Liver (tissue), 9 donors: ENCODE data around the gene USP49. TPM values are rescaled to one million over a fixed set of nuclear protein-coding genes. Genes with fewer than 3 reads are reported as not detected.

Experiments used
- DNase-seq: peaks from one replicate; pipeline ENCODE4 v3.0.0-alpha.2; 2017; ENCODE audit warnings: low spot score
- H3K27ac ChIP-seq, 2 donors: one replicate each; pipeline ENCODE4 v1.7.0; 2013; ENCODE audit warnings: inconsistent platforms in 2 of 2, low read length in 2 of 2, control low read depth in 1 of 2, low read depth in 1 of 2, mild to moderate bottlenecking in 1 of 2
- H3K27me3 ChIP-seq, 4 donors: one replicate each; pipeline versions ENCODE4 v1.6.1 to v1.7.0; 2013; ENCODE audit warnings: low read length in 3 of 4, inconsistent platforms in 1 of 4, mild to moderate bottlenecking in 1 of 4, moderate library complexity in 1 of 4; ENCODE audit not compliant: control insufficient read depth in 4 of 4, insufficient read depth in 4 of 4
- H3K36me3 ChIP-seq, 4 donors: one replicate each; pipeline versions ENCODE4 v1.6.1 to v1.7.0; 2013; ENCODE audit warnings: low read length in 3 of 4, mild to moderate bottlenecking in 3 of 4, low read depth in 1 of 4, moderate library complexity in 1 of 4; ENCODE audit not compliant: control insufficient read depth in 4 of 4, insufficient read depth in 3 of 4
- H3K4me1 ChIP-seq, 4 donors: one replicate each; pipeline versions ENCODE4 v1.6.1 to v1.7.0; 2013; ENCODE audit warnings: low read length in 3 of 4, mild to moderate bottlenecking in 3 of 4, moderate library complexity in 1 of 4; ENCODE audit not compliant: control insufficient read depth in 4 of 4, insufficient read depth in 4 of 4
- H3K4me3 ChIP-seq, 3 donors: one replicate each; pipeline versions ENCODE4 v1.6.1 to v1.7.0; 2013; ENCODE audit warnings: low read length in 3 of 3, control low read depth in 1 of 3, low read depth in 1 of 3, mild to moderate bottlenecking in 1 of 3
- H3K9ac ChIP-seq, 2 donors: one replicate each; pipeline ENCODE4 v1.7.0; 2013; ENCODE audit warnings: low read length in 2 of 2, mild to moderate bottlenecking in 2 of 2, moderate library complexity in 2 of 2, control low read depth in 1 of 2, low read depth in 1 of 2
- H3K9me3 ChIP-seq, 4 donors: one replicate each; pipeline versions ENCODE4 v1.6.1 to v1.7.0; 2013; ENCODE audit warnings: low read length in 3 of 4; ENCODE audit not compliant: control insufficient read depth in 4 of 4
- EGR1 ChIP-seq, 2 donors: IDR thresholded peaks; 2 replicates each; pipeline ENCODE4 v1.6.1; 2016 to 2018; ENCODE audit warnings: antibody characterized with exemption in 2 of 2, low read depth in 2 of 2
- FOXA1 ChIP-seq: IDR thresholded peaks from 2 replicates; pipeline ENCODE4 v1.6.1; 2016; ENCODE audit warnings: antibody characterized with exemption
- FOXA2 ChIP-seq: IDR thresholded peaks from 2 replicates; pipeline ENCODE4 v1.6.1; 2016; ENCODE audit warnings: antibody characterized with exemption
- GABPA ChIP-seq, 2 donors: IDR thresholded peaks in 1 of 2; conservative IDR thresholded peaks in 1 of 2; 2 replicates each; pipeline ENCODE4 v1.6.1; 2016; ENCODE audit warnings: antibody characterized with exemption in 2 of 2, mild to moderate bottlenecking in 1 of 2, moderate library complexity in 1 of 2
- HNF4A ChIP-seq, 2 donors: conservative IDR thresholded peaks; 2 replicates each; pipeline ENCODE4 v1.6.1; 2016; ENCODE audit warnings: antibody characterized with exemption in 2 of 2, mild to moderate bottlenecking in 2 of 2
- HNF4G ChIP-seq: IDR thresholded peaks from 2 replicates; pipeline ENCODE4 v1.6.1; 2016; ENCODE audit warnings: antibody characterized with exemption
- JUND ChIP-seq, 2 donors: IDR thresholded peaks; 2 replicates each; pipeline ENCODE4 v1.6.1; 2016; ENCODE audit warnings: antibody characterized with exemption in 2 of 2
- NR2F2 ChIP-seq: IDR thresholded peaks from 2 replicates; pipeline ENCODE4 v1.6.1; 2016; ENCODE audit warnings: antibody characterized with exemption
- RAD21 ChIP-seq, 2 donors: IDR thresholded peaks; 2 replicates each; pipeline ENCODE4 v1.6.1; 2016; ENCODE audit warnings: antibody characterized with exemption in 2 of 2, mild to moderate bottlenecking in 2 of 2
- RXRA ChIP-seq, 2 donors: IDR thresholded peaks; 2 replicates each; pipeline ENCODE4 v1.6.1; 2017 to 2018; ENCODE audit warnings: antibody characterized with exemption in 2 of 2, mild to moderate bottlenecking in 1 of 2
- TAF1 ChIP-seq: conservative IDR thresholded peaks from 2 replicates; pipeline ENCODE4 v1.6.1; 2016; ENCODE audit warnings: antibody characterized with exemption, mild to moderate bottlenecking
- YY1 ChIP-seq: IDR thresholded peaks from 2 replicates; pipeline ENCODE4 v1.6.1; 2016; ENCODE audit warnings: antibody characterized with exemption, mild to moderate bottlenecking
- WGBS: extraction: QIAGEN DNeasy Blood & Tissue Kit; methylation state at CpG from one replicate; pipeline ENCODE4 v1.1.7; 2013; 5-methylcytosine and 5-hydroxymethylcytosine counted together
- polyA plus RNA-seq, 2 donors: library from polyadenylated mRNA; stranded (reverse) in 1 of 2; unstranded in 1 of 2; fragments of 200-250 nt in 1 of 2; fragments of >200 nt in 1 of 2; fragmentation: Nextera tagmentation in 1 of 2; extraction: Ambion mirVana in 1 of 2; gene quantifications; one replicate each; pipeline versions ENCODE4 v1.2.1 to v1.2.3, GENCODE V29; 2013 to 2015
- total RNA-seq, 2 donors: library from RNA; depleted of rRNA; stranded (reverse); fragments of >200 nt; gene quantifications; one replicate each; pipeline ENCODE4 v1.2.3, GENCODE V29; 2014
- TF ChIP-seq, protein P1 (sequence below): IDR thresholded peaks from 2 replicates; pipeline ENCODE4 v1.6.1; 2016; ENCODE audit warnings: antibody characterized with exemption
- TF ChIP-seq, protein P2 (sequence below): IDR thresholded peaks from 2 replicates; pipeline ENCODE4 v1.6.1; 2016; ENCODE audit warnings: antibody characterized with exemption
- TF ChIP-seq, protein P3 (sequence below): IDR thresholded peaks from 2 replicates; pipeline ENCODE4 v1.6.1; 2016; ENCODE audit warnings: antibody characterized with exemption
- TF ChIP-seq, protein P4 (sequence below): IDR thresholded peaks from 2 replicates; pipeline ENCODE4 v1.6.1; 2016; ENCODE audit warnings: antibody characterized with exemption, mild to moderate bottlenecking
- TF ChIP-seq, protein P5 (sequence below): fragments of 150-350 bp; IDR thresholded peaks from 2 replicates; pipeline ENCODE4 v1.5.1; 2017; ENCODE audit warnings: improper control_type of control experiment, low read depth, low read length; ENCODE audit not compliant: missing input control
- donor health status: healthy.
- donor health status: healthy.
- donor health status: healthy.
- donor health status: healthy.
- donor health status: healthy.

The USP49 gene
- total and polyA plus RNA-seq, 4 donors, result 0.33 to 3.4 (median 1.1) TPM

DNA sequence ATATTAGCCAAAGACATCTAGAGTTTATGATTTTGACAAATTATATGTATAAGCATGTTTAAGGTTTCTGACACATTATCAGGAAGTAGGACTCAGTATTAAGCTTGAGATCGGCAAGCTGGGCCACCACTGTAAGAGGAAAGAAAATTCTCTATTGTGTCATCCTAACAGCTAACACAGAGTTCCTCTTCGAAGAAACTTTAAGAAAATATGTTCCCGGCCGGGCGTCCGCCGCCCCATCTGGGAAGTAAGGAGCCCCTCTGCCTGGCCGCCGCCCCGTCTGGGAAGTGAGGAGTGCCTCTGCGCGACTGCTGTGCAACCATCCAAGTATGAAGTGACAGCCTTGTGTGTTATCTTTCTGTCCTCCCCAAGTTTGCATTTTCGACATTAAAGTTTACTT lies 23.0 kb downstream of the USP49 start:
- DNase-seq, result no peak
- no peak overlapping the region for H3K27ac ChIP-seq

DNA sequence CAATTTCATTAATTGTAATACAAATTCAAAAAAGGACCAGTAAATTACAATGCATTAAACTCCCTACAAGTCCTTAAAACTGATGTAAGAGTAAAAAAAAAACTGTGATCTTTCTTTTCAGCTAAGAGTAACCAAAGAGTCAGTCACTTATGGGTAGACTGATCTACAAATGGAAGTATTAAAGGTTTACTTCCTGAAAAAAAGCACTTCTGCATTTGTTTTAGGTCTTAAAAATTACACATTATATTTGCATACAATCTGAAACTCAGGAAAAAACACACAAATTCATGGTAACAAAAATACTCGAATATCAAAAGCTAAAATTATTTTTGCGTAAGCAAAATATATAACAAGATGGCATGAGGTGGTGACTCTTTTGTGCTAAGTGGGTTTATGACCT lies 23.5 kb downstream of the USP49 start:
- 94% methylated on average over 2 of the region's 2 CpGs for WGBS
- H3K36me3 ChIP-seq, result peaks cover 0 to 1% (median 0%) of the 10 kb centered on the region in 4 donors
- no peaks in the 10 kb centered on the region for H3K9me3 ChIP-seq
- H3K4me3 ChIP-seq, result no peak overlapping the region
- no peak for DNase-seq
- no peak overlapping the region for H3K27ac ChIP-seq
- H3K4me1 ChIP-seq, result no peaks in the 10 kb centered on the region
- TF ChIP-seq JUND (IDR thresholded peaks at IDR 0.05) (no peak), HNF4G (no peak), YY1 (no peak), RAD21 (IDR thresholded peaks at IDR 0.05) (no peak), TAF1 (no peak), GABPA (IDR thresholded peaks at IDR 0.05 in 1 of 2, conservative IDR thresholded peaks at IDR 0.05 in 1 of 2) (no peak), FOXA2 (no peak), FOXA1 (no peak)
- TF ChIP-seq, protein P1, sequence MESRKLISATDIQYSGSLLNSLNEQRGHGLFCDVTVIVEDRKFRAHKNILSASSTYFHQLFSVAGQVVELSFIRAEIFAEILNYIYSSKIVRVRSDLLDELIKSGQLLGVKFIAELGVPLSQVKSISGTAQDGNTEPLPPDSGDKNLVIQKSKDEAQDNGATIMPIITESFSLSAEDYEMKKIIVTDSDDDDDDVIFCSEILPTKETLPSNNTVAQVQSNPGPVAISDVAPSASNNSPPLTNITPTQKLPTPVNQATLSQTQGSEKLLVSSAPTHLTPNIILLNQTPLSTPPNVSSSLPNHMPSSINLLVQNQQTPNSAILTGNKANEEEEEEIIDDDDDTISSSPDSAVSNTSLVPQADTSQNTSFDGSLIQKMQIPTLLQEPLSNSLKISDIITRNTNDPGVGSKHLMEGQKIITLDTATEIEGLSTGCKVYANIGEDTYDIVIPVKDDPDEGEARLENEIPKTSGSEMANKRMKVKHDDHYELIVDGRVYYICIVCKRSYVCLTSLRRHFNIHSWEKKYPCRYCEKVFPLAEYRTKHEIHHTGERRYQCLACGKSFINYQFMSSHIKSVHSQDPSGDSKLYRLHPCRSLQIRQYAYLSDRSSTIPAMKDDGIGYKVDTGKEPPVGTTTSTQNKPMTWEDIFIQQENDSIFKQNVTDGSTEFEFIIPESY, result no peak
- TF ChIP-seq, protein P2, sequence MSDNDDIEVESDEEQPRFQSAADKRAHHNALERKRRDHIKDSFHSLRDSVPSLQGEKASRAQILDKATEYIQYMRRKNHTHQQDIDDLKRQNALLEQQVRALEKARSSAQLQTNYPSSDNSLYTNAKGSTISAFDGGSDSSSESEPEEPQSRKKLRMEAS, result no peak
- TF ChIP-seq, protein P3, sequence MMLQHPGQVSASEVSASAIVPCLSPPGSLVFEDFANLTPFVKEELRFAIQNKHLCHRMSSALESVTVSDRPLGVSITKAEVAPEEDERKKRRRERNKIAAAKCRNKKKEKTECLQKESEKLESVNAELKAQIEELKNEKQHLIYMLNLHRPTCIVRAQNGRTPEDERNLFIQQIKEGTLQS, result no peak
- TF ChIP-seq, protein P4, sequence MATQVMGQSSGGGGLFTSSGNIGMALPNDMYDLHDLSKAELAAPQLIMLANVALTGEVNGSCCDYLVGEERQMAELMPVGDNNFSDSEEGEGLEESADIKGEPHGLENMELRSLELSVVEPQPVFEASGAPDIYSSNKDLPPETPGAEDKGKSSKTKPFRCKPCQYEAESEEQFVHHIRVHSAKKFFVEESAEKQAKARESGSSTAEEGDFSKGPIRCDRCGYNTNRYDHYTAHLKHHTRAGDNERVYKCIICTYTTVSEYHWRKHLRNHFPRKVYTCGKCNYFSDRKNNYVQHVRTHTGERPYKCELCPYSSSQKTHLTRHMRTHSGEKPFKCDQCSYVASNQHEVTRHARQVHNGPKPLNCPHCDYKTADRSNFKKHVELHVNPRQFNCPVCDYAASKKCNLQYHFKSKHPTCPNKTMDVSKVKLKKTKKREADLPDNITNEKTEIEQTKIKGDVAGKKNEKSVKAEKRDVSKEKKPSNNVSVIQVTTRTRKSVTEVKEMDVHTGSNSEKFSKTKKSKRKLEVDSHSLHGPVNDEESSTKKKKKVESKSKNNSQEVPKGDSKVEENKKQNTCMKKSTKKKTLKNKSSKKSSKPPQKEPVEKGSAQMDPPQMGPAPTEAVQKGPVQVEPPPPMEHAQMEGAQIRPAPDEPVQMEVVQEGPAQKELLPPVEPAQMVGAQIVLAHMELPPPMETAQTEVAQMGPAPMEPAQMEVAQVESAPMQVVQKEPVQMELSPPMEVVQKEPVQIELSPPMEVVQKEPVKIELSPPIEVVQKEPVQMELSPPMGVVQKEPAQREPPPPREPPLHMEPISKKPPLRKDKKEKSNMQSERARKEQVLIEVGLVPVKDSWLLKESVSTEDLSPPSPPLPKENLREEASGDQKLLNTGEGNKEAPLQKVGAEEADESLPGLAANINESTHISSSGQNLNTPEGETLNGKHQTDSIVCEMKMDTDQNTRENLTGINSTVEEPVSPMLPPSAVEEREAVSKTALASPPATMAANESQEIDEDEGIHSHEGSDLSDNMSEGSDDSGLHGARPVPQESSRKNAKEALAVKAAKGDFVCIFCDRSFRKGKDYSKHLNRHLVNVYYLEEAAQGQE, result no peak
- no peaks in the 10 kb centered on the region for H3K27me3 ChIP-seq
- no peak overlapping the region for H3K9ac ChIP-seq

More for the DNA sequence above, 23.0 kb downstream of the USP49 start:
- Histone ChIP-seq H3K4me3 (no peak overlapping the region), H3K27me3 (no peaks in the 10 kb centered on the region), H3K36me3 (peaks cover 0 to 1% (median 0%) of the 10 kb centered on the region in 4 donors), H3K9ac (no peak overlapping the region), H3K9me3 (no peaks in the 10 kb centered on the region), H3K4me1 (no peaks in the 10 kb centered on the region)
- WGBS, result 95% methylated on average over 13 of the region's 13 CpGs
- TF ChIP-seq EGR1 (IDR thresholded peaks at IDR 0.05; ENCODE audit: low read depth in 2 of 2), result no peak
- TF ChIP-seq, protein P5, sequence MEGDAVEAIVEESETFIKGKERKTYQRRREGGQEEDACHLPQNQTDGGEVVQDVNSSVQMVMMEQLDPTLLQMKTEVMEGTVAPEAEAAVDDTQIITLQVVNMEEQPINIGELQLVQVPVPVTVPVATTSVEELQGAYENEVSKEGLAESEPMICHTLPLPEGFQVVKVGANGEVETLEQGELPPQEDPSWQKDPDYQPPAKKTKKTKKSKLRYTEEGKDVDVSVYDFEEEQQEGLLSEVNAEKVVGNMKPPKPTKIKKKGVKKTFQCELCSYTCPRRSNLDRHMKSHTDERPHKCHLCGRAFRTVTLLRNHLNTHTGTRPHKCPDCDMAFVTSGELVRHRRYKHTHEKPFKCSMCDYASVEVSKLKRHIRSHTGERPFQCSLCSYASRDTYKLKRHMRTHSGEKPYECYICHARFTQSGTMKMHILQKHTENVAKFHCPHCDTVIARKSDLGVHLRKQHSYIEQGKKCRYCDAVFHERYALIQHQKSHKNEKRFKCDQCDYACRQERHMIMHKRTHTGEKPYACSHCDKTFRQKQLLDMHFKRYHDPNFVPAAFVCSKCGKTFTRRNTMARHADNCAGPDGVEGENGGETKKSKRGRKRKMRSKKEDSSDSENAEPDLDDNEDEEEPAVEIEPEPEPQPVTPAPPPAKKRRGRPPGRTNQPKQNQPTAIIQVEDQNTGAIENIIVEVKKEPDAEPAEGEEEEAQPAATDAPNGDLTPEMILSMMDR, result no peak
- no peak for TF ChIP-seq GABPA (IDR thresholded peaks at IDR 0.05 in 1 of 2, conservative IDR thresholded peaks at IDR 0.05 in 1 of 2)
- TF ChIP-seq HNF4A (conservative IDR thresholded peaks at IDR 0.05), result no peak
- no peak for TF ChIP-seq NR2F2
- TF ChIP-seq FOXA2, result no peak
- TF ChIP-seq RXRA (IDR thresholded peaks at IDR 0.05), result no peak
